Muscle of leg (tissue), 11 donors: Measurements from ENCODE around the gene RPH3AL. TPM values are rescaled to one million over a fixed set of nuclear protein-coding genes. Genes with fewer than 3 reads are reported as not detected.

ENCODE experiments used
- DNase-seq: peaks from one replicate; pipeline ENCODE4 v3.0.0; 2013
- H3K27ac ChIP-seq: one replicate; pipeline ENCODE4 v1.5.1; 2013; ENCODE audit warnings: mild to moderate bottlenecking, low read length, control low read depth
- H3K27me3 ChIP-seq: one replicate; pipeline ENCODE4 v1.6.1; 2013; ENCODE audit warnings: low read length; ENCODE audit not compliant: control insufficient read depth, insufficient read depth
- H3K36me3 ChIP-seq: one replicate; pipeline ENCODE4 v1.6.1; 2013; ENCODE audit warnings: low read length; ENCODE audit not compliant: control insufficient read depth, insufficient read depth
- H3K4me1 ChIP-seq: one replicate; pipeline ENCODE4 v1.6.1; 2013; ENCODE audit warnings: low read length; ENCODE audit not compliant: control insufficient read depth, insufficient read depth
- H3K4me3 ChIP-seq: one replicate; pipeline ENCODE4 v1.5.1; 2013; ENCODE audit warnings: low read length, control low read depth
- H3K9me3 ChIP-seq: replicated peaks from 2 replicates; pipeline ENCODE4 v1.6.1; 2013; ENCODE audit warnings: low read depth, low read length; ENCODE audit not compliant: control insufficient read depth
- WGBS: methylation state at CpG from one replicate; pipeline ENCODE4 v1.1.5; 2013; ENCODE audit warnings: missing lambda C conversion rate; ENCODE audit not compliant: insufficient coverage; 5-methylcytosine and 5-hydroxymethylcytosine counted together
- polyA plus RNA-seq, 8 donors: library from polyadenylated mRNA; unstranded; fragments of 120-200 nt; gene quantifications; one replicate each; pipeline versions ENCODE4 v1.2.1 to v1.2.3, GENCODE V29; 2013; ENCODE audit warnings: inconsistent platforms in 1 of 8, low replicate concordance in 1 of 8; ENCODE audit not compliant: insufficient read length in 8 of 8, insufficient read depth in 1 of 8
- total RNA-seq: library from RNA; stranded (reverse); fragments of 120-200 nt; gene quantifications from one replicate; pipeline ENCODE4 v1.2.4, GENCODE V29; 2013

RPH3AL gene
- total and polyA plus RNA-seq, 9 donors: 3.0 to 6.1 (median 4.8) TPM

GRCh38 chr17:309361-309888, 43.2 kb downstream of the RPH3AL start:
- 47% methylated on average over 12 of the region's 12 CpGs for WGBS
- DNase-seq: peak; percentile 29
- Histone ChIP-seq H3K4me3 (no peak overlapping the region), H3K4me1 (peaks cover 36% of the 10 kb centered on the region), H3K27me3 (peaks cover 7% of the 10 kb centered on the region), H3K9me3 (no peaks in the 10 kb centered on the region), H3K27ac (no peak overlapping the region), H3K36me3 (peaks cover under 1% of the 10 kb centered on the region)

- H3K27ac ChIP-seq: peak overlapping the region; percentile 16
- no peaks in the 10 kb centered on the region for H3K9me3 ChIP-seq
- 30% methylated on average over 17 of the region's 22 CpGs for WGBS
- peak; percentile 94 for DNase-seq
- peaks cover 41% of the 10 kb centered on the region for H3K4me1 ChIP-seq
- no peaks in the 10 kb centered on the region for H3K36me3 ChIP-seq
- H3K27me3 ChIP-seq: peaks cover 7% of the 10 kb centered on the region
- no peak overlapping the region for H3K4me3 ChIP-seq
Observed at GRCh38 chr17:307741-308507, 44.7 kb downstream of the RPH3AL start.

GRCh38 chr17:307295-307691, 45.3 kb downstream of the RPH3AL start:
- no peaks in the 10 kb centered on the region for H3K9me3 ChIP-seq
- peak overlapping the region; percentile 16 for H3K27ac ChIP-seq
- no peaks in the 10 kb centered on the region for H3K36me3 ChIP-seq
- H3K4me3 ChIP-seq: no peak overlapping the region
- H3K27me3 ChIP-seq: peaks cover 6% of the 10 kb centered on the region
- peaks cover 47% of the 10 kb centered on the region for H3K4me1 ChIP-seq
- WGBS: 80% methylated on average over 16 of the region's 16 CpGs
- DNase-seq: no peak

GRCh38 chr17:306536-307294, 45.9 kb downstream of the RPH3AL start:
- H3K4me3 ChIP-seq: no peak overlapping the region
- WGBS: 78% methylated on average over 23 of the region's 26 CpGs
- no peaks in the 10 kb centered on the region for H3K36me3 ChIP-seq
- no peaks in the 10 kb centered on the region for H3K9me3 ChIP-seq
- no peak overlapping the region for H3K27ac ChIP-seq
- H3K27me3 ChIP-seq: peaks cover 4% of the 10 kb centered on the region
- no peak for DNase-seq
- peaks cover 53% of the 10 kb centered on the region for H3K4me1 ChIP-seq

GRCh38 chr17:306116-306515, 46.5 kb downstream of the RPH3AL start:
- Histone ChIP-seq H3K36me3 (no peaks in the 10 kb centered on the region), H3K4me1 (peaks cover 59% of the 10 kb centered on the region), H3K27ac (no peak overlapping the region), H3K4me3 (no peak overlapping the region), H3K9me3 (no peaks in the 10 kb centered on the region), H3K27me3 (peaks cover 4% of the 10 kb centered on the region)
- no peak for DNase-seq
- 83% methylated on average over 14 of the region's 16 CpGs for WGBS

GRCh38 chr17:305090-305976, 47.3 kb downstream of the RPH3AL start:
- no peaks in the 10 kb centered on the region for H3K9me3 ChIP-seq
- H3K4me1 ChIP-seq: peaks cover 63% of the 10 kb centered on the region
- H3K4me3 ChIP-seq: no peak overlapping the region
- H3K27me3 ChIP-seq: peaks cover under 1% of the 10 kb centered on the region
- WGBS: 56% methylated on average over 19 of the region's 28 CpGs
- peak overlapping the region; percentile 6 for H3K27ac ChIP-seq
- H3K36me3 ChIP-seq: no peaks in the 10 kb centered on the region
- peak; percentile 58 for DNase-seq

- peak; percentile 81 for DNase-seq
- Histone ChIP-seq H3K36me3 (no peaks in the 10 kb centered on the region), H3K9me3 (no peaks in the 10 kb centered on the region), H3K27me3 (no peaks in the 10 kb centered on the region), H3K4me3 (no peak overlapping the region), H3K4me1 (peaks cover 66% of the 10 kb centered on the region), H3K27ac (peak overlapping the region; percentile 62)
- WGBS: under 1% methylated on average over 8 of the region's 10 CpGs
Observed at GRCh38 chr17:304461-304860, 48.1 kb downstream of the RPH3AL start.

GRCh38 chr17:303168-303567, 49.4 kb downstream of the RPH3AL start:
- no peak overlapping the region for H3K27ac ChIP-seq
- no peak overlapping the region for H3K4me3 ChIP-seq
- DNase-seq: no peak
- peaks cover 74% of the 10 kb centered on the region for H3K4me1 ChIP-seq
- H3K27me3 ChIP-seq: no peaks in the 10 kb centered on the region
- no peaks in the 10 kb centered on the region for H3K9me3 ChIP-seq
- no peaks in the 10 kb centered on the region for H3K36me3 ChIP-seq
- WGBS: 94% methylated on average over 4 of the region's 9 CpGs

- Histone ChIP-seq H3K4me1 (peaks cover 72% of the 10 kb centered on the region), H3K27me3 (peaks cover 4% of the 10 kb centered on the region), H3K36me3 (no peaks in the 10 kb centered on the region), H3K9me3 (no peaks in the 10 kb centered on the region), H3K27ac (peak overlapping the region; percentile 78), H3K4me3 (no peak overlapping the region)
- WGBS: 60% methylated on average over 10 of the region's 24 CpGs
- DNase-seq: no peak
Observed at GRCh38 chr17:302300-302698, 50.3 kb downstream of the RPH3AL start.
